RKO (cell line): ENCODE measurements around the gene EGFL7.

Experiments
- DNase-seq: peaks from one replicate; pipeline ENCODE4 v3.0.0-alpha.2; 2016; ENCODE audit warnings: low spot score

The EGFL7 gene

GRCh38 chr9:136660971-136661550 is 1.7 kb upstream of the EGFL7 start:
- DNase-seq: no peak

DNA sequence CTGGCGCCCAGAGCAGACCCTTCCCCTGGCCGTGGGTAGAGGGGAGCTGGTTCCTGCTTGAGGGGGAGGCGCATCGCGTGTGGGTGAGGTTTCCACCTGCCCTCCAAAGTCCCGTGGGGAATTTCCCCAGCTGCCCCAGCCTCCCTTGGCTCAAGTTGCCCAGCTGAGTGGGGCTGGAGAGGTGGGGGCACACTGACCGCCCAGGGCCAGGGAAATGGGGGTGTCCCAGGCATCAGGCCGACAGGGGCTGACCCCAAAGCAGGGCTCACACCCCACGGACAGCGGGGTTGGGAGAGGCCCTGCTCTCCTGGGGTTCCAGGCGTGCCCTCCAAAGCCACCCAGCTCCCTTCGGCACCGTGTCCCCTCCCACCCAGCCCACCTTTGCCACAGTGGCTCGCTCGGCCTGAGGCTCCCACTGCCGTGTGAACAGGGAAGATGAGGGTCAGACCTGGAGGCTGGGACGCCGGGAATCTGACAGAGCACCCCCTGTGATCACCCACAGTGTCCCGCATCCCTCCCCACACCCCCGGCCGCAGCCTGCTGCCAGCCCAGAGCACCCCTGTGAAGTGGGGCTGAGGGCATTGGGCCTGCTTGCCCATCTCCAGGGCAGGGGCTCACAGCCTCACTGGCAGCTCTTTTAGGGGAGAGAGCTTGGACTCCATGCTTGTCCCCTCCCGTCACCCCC is 933 bp upstream of the EGFL7 start:
- DNase-seq: no peak

- DNase-seq: no peak
Measured at GRCh38 chr9:136662326-136662655, 425 bp upstream of the EGFL7 start.

DNA sequence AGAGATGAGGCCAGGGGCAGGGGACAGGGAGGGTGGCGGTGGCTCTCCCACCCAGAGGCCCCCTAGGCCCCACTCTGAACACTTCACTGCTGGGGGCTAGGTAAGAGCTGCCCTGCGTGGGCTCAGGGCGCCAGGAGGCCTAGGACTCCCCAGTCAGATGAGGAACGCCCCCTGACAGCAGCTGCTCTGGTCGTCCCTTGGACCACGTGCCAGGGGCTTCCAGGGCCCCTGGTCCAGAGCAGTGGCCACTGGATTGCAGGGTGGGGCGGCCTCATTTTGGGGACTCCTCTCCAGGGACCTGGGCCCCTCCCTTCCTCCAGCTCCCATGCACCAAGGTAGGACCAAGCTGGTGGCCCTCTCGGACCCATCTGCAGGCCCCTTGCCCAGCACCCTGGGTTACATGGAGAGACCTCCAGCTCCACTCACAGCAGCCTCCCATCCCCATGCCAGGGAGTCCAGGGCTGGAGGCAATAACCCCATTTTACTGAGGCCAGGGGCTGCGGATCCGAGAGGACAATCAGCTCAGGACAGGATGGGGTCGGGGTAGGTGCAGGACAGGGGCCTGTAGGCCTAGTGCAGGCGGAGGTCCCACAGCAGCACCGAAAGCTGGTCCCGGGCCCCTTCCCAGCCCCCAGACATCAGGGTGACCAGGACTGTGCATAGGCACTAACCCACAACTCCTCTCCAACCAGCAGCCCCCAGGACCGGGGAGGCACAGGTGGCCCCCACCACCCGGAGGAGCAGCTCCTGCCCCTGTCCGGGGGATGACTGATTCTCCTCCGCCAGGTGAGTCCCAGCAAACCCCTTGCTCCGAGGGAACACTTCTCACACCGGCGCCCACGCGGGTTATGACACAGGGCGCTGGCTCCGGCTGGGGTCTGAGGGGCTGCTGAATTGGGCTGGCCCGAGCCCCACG is 1.5 kb downstream of the EGFL7 start:
- no peak for DNase-seq

GRCh38 chr9:136665111-136665703 is 2.5 kb downstream of the EGFL7 start:
- DNase-seq: peak; percentile 69

- DNase-seq: peak; percentile 47
Measured at GRCh38 chr9:136665704-136666371, 3.1 kb downstream of the EGFL7 start.

DNA sequence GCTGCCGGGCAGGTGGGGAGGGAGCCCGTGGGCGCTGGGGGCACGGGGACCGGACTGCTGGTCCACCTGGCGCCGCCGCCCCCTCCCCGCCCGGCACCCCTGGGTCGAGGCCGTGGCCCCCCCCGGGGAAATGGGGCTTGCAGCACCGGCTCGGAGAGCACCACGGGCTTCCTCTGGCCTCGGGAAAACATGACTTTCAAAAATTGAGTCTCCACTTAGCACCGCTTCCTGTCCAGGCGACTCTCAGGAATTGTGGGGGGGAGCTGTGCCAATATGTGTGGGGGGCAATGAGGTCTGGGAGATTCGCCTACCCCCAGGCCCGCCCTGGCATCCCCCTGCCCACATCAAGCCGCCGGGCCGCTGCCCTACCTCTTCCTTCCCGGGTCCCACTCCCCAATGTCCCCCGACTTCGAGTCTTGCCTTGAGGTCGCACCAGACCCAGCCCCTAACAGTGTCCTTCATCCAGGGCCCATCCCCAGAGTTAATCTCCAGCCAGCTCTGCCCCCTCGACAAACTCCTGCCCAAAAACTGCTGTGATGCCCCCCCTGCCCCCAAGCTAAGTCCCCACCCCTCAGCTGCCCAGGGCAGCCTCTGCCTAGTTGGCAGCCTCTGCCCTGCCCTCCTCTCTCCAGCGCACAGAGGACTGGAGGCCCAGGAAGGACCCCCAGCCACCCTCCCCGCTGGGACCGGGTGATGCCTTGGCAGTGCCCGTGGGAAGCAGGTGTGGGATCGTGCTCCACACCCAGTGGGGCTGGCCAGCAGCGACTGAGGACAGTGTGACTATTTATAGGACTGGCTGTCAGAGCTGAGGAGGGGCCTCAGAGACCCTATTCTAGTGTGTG is 3.9 kb downstream of the EGFL7 start:
- DNase-seq: peak; percentile 70

GRCh38 chr9:136667214-136667939 is 4.7 kb downstream of the EGFL7 start:
- no peak for DNase-seq

- no peak for DNase-seq
Measured at GRCh38 chr9:136667940-136668760, 5.4 kb downstream of the EGFL7 start.

DNA sequence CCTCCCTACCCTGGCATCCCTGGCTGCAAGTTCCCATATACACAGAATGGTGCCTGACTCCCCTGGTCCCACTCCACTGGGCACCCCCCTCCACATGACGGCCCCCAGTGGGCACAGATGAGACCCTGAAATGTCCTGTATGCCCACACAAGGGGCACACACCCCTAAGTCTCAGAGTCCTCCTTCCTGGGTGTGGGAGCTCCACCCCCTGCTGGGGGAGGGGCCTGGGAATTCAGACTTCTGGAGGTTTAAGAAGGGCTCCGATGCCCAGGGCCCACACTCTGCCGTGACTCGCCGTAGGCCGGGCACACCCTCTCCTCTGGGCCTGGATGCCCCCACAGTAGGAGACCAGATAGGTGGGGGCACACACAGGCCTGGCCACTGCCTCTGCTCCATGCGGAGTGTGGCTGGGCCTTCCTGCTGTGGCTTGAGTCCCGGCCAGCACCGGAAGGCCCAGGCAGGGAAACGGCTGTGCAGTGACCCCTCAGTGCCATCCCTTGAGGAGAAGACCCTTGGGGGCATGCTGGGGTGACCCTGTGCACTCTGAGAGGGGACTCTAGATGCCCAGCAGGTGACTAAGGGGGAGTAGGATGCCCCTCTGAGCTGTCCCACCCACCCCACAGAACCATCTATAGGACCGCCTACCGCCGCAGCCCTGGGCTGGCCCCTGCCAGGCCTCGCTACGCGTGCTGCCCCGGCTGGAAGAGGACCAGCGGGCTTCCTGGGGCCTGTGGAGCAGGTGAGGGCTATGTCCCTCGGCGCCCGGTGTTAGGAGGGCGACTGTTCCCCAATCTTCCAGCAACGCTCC is 6.5 kb downstream of the EGFL7 start:
- DNase-seq: peak; percentile 56

DNA sequence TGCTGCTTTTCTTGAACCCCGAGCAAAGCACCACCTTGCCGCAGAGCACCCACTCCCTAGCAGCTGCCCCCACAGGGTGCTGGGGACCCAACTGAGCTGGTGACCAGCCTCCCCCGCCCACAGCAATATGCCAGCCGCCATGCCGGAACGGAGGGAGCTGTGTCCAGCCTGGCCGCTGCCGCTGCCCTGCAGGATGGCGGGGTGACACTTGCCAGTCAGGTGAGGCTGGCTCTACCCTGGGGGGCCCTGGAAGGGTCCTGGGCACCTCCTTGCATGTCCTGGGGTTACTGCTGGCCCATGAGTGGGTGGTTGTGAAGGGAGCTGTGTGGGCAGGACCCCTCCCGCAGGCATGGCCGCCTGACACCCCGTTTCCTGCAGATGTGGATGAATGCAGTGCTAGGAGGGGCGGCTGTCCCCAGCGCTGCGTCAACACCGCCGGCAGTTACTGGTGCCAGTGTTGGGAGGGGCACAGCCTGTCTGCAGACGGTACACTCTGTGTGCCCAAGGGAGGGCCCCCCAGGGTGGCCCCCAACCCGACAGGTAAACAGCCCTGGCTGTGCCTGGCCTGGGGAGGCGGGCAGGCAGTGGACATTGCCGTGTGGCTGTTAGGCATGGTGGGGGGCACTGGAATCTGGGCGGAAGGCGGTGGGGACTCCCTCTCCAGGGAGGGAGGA is 7.2 kb downstream of the EGFL7 start:
- no peak for DNase-seq

DNA sequence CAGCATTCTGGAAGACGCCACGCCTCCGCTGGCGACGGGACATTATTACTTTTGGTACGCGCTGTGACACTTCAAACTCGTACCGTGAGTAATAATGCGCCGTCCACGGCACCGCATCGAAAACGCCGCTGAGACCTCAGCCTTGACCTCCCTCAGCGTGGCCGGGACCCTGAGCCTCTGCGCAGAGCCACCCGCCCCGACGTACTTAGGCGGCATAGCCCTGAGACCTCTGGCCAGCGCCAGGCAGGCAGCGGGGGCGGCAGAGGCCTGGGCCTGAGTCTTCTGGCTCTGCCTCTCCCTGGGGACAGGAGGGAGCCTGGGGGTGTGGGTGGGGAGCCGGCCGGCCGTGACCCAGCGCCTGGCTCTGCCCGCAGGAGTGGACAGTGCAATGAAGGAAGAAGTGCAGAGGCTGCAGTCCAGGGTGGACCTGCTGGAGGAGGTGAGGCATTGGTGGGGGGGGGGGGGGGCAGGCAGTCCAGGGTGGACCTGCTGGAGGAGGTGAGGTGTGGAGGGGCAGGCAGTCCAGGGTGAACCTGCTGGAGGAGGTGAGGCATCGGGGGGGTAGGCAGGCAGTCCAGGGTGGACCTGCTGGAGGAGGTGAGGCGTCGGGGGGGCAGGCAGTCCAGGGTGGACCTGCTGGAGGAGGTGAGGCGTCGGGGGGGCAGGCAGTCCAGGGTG is 8.0 kb downstream of the EGFL7 start:
- DNase-seq: no peak

GRCh38 chr9:136671254-136671614 is 8.5 kb downstream of the EGFL7 start:
- no peak for DNase-seq

GRCh38 chr9:136671646-136672430 is 9.1 kb downstream of the EGFL7 start:
- no peak for DNase-seq

DNA sequence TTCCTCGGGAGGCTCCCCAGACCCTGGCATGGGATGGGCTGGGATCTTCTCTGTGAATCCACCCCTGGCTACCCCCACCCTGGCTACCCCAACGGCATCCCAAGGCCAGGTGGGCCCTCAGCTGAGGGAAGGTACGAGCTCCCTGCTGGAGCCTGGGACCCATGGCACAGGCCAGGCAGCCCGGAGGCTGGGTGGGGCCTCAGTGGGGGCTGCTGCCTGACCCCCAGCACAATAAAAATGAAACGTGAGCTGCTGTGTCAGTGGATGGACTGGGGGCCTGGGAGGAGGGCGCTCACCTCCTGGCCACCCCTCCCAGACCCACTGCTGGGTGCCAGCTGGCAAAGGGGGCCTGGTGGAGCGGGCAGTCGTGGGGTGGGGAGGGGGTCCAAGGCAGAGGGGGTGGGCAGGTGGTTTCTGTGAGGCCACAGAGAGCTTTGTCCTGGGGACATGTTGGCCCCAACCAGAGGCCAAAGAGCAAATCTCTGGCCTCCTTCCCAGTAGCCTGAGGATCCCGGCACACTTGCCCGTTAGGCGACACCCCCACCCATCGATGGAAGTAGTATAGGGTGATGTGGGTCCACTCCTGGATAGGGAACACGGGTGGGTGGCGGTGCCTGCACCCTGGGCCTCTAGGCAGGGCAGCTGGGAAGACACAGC is 9.8 kb downstream of the EGFL7 start:
- no peak for DNase-seq
